RWPE1 (cell line): ENCODE results near the gene CDNF.
"Not testable (repeated sequence)": the region's sequence is repeated elsewhere in the genome, so short reads cannot be mapped to it uniquely, and the experiment has no call there.

ENCODE experiments used
- CTCF ChIA-PET: fragments of 350-600 bp; sonication (Branson Sonifier 250); formaldehyde crosslinking; extraction: SDS; loops from one replicate; lab custom pipeline; 2021; lab: Yijun Ruan, JAX
- POLR2A ChIA-PET: fragments of 400-600 bp; formaldehyde crosslinking; extraction: SDS; loops from one replicate; lab custom pipeline; 2020; ENCODE audit warnings: antibody characterized with exemption; ENCODE audit not compliant: low non-redundant PET; lab: Yijun Ruan, JAX
- DNase-seq: peaks from one replicate; pipeline ENCODE4 v3.0.0; 2012; ENCODE audit warnings: low spot score
- H3K27ac ChIP-seq: fragments of 450-650 bp; 2 replicates; pipeline ENCODE4 v1.5.1; 2017
- CTCF ChIP-seq: fragments of 450-650 bp; conservative IDR thresholded peaks from 2 replicates; pipeline ENCODE4 v1.5.1; 2017; ENCODE audit warnings: low read depth, mild to moderate bottlenecking

CDNF gene

GRCh38 chr10:14820775-14821154 lies 17.1 kb downstream of the CDNF start:
- CTCF ChIA-PET, result no interaction called here
- POLR2A ChIA-PET, result no interaction called here
- TF ChIP-seq CTCF, result no peak
- DNase-seq, result no peak
- peak overlapping the region; percentile 28; the same call in 1 of the 2 replicates for H3K27ac ChIP-seq

- ChIA-PET CTCF (interaction anchor here (0.6 kb wide), 1 partner anchor 12 kb away, joined by 3 read pairs; no protein-coding TSS in a partner anchor), POLR2A (no interaction called here)
- TF ChIP-seq CTCF, result no peak
- peak overlapping the region; percentile 28; the same call in 1 of the 2 replicates for H3K27ac ChIP-seq
- DNase-seq, result peak; percentile 80
These were observed 17.6 kb downstream of the CDNF start for GRCh38 chr10:14820010-14820774.

GRCh38 chr10:14816717-14817116 lies 21.1 kb downstream of the CDNF start:
- POLR2A ChIA-PET, H3K27ac ChIP-seq, DNase-seq: not testable (repeated sequence)
- CTCF ChIA-PET, result interaction anchor here (0.7 kb wide), 1 partner anchor 60 kb away, joined by 5 read pairs; no protein-coding TSS in a partner anchor

GRCh38 chr10:14815681-14816080 lies 22.2 kb downstream of the CDNF start:
- H3K27ac ChIP-seq, result no peak overlapping the region
- ChIA-PET POLR2A (no interaction called here), CTCF (no interaction called here)
- no peak for DNase-seq
- TF ChIP-seq CTCF, result no peak

- TF ChIP-seq CTCF, result no peak
- no peak overlapping the region for H3K27ac ChIP-seq
- CTCF ChIA-PET, result no interaction called here
- POLR2A ChIA-PET, result no interaction called here
- no peak for DNase-seq
These were observed 25.6 kb downstream of the CDNF start for GRCh38 chr10:14812271-14812670.

- H3K27ac ChIP-seq, result no peak overlapping the region
- CTCF ChIA-PET, result no interaction called here
- no peak for TF ChIP-seq CTCF
- POLR2A ChIA-PET, result no interaction called here
- no peak for DNase-seq
These were observed 26.6 kb downstream of the CDNF start for GRCh38 chr10:14810969-14811953.
